Activated CD4-positive, alpha-beta T cell treated with anti-CD3 and anti-CD28 coated beads, Interleukin-2, amount 50 U/mL, for 24 hours (primary cell): ENCODE data around the gene KAZN.

Experiments
- DNase-seq, 2 donors: peaks; one replicate each; pipeline ENCODE4 v3.0.0-alpha.2; 2020; ENCODE audit warnings: low read depth in 1 of 2, low spot score in 1 of 2

KAZN gene

GRCh38 chr1:14877224-14877623, 278.7 kb downstream of the KAZN start:
- no peak for DNase-seq

GRCh38 chr1:14878124-14878523, 279.6 kb downstream of the KAZN start:
- no peak for DNase-seq

- DNase-seq = no peak
These were observed 280.5 kb downstream of the KAZN start for GRCh38 chr1:14878951-14879350.

GRCh38 chr1:14880456-14881316, 282.2 kb downstream of the KAZN start:
- DNase-seq = no peak

GRCh38 chr1:14881775-14882672, 283.5 kb downstream of the KAZN start:
- DNase-seq = no peak

- no peak for DNase-seq
These were observed 286.2 kb downstream of the KAZN start for GRCh38 chr1:14884614-14885175.

GRCh38 chr1:14887044-14887566, 288.6 kb downstream of the KAZN start:
- no peak for DNase-seq

- no peak for DNase-seq
These were observed 289.4 kb downstream of the KAZN start for GRCh38 chr1:14887764-14888350.

GRCh38 chr1:14888374-14888773, 289.9 kb downstream of the KAZN start:
- DNase-seq = no peak

GRCh38 chr1:14889825-14890440, 291.4 kb downstream of the KAZN start:
- DNase-seq = no peak

GRCh38 chr1:14891991-14892390, 293.5 kb downstream of the KAZN start:
- no peak for DNase-seq

GRCh38 chr1:14894811-14895560, 296.5 kb downstream of the KAZN start:
- no peak for DNase-seq

GRCh38 chr1:14895727-14896126, 297.2 kb downstream of the KAZN start:
- DNase-seq = no peak

GRCh38 chr1:14896381-14897079, 298.0 kb downstream of the KAZN start:
- DNase-seq = no peak

- no peak for DNase-seq
These were observed 298.6 kb downstream of the KAZN start for GRCh38 chr1:14897080-14897449.

GRCh38 chr1:14897547-14897946, 299.1 kb downstream of the KAZN start:
- DNase-seq = no peak

- DNase-seq = no peak
These were observed 299.6 kb downstream of the KAZN start for GRCh38 chr1:14897997-14898645.

- DNase-seq = no peak
These were observed 301.2 kb downstream of the KAZN start for GRCh38 chr1:14899686-14900085.

GRCh38 chr1:14901371-14901954, 303.0 kb downstream of the KAZN start:
- DNase-seq = no peak
